Measurements from ENCODE around the gene KCTD21. TPM values are rescaled to one million over a fixed set of nuclear protein-coding genes. Genes with fewer than 3 reads are reported as not detected.
"Not testable (repeated sequence)": the region's sequence is repeated elsewhere in the genome, so short reads cannot be mapped to it uniquely, and the experiment has no call there.

KCTD21 gene
- total and polyA plus RNA-seq, 2 donors (not counting 1 experiment from before 2014, with no cell fraction given): 4.3 to 8.0 TPM

DNA sequence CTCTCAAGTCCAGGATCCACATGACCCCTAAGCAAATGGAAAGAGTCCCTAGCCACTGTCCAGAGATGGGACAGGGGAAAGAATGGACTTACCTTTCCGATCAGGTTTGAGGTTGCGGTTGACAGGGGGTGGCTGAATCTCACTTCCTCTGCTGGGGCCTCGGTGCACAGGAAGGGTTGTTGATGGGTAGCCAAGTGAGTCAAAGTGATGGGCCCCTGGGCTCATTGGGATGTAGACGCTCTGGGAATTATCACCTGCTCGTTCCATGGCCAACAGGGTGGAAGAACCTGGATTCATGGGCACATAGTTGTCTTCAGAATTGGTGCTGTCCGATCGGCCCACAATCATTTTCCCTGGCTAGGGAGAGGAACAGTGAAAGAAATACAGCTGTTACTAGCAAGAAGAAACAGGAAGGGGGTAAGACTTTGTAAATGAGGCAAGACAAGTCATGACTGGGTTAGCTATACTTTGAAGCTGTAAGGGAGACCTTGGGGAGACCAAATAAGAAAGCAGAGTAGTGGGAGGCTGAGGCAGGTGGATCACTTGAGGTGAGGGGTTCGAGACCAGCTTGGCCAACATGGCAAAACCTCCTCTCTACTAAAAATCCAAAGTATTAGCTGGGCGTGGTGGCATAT is 35.0 kb upstream of the KCTD21 start:
- Histone ChIP-seq H3K9ac (ENCODE audit: low read length) (peak overlapping the region; percentile 33), H3K4me3 (ENCODE audit: control extremely low read depth in 1 of 5, extremely low read depth in 1 of 5, insufficient read depth in 1 of 5, low read depth in 2 of 5, low read length in 4 of 5) (peak overlapping the region in 4 of 5 experiments; percentile 1 to 22 (median 9)), H3K9me3 (ENCODE audit: control extremely low read depth in 1 of 3, control insufficient read depth in 2 of 3, insufficient read depth in 1 of 3, low read length in 2 of 3) (no peaks in the 10 kb centered on the region), H3K4me1 (ENCODE audit: control insufficient read depth in 2 of 2, insufficient read depth in 2 of 2, low read length in 2 of 2) (peaks cover 42 to 47% of the 10 kb centered on the region in 2 donors), H4K20me1 (ENCODE audit: control insufficient read depth, insufficient read depth, low read length, poor library complexity, severe bottlenecking) (no peaks in the 10 kb centered on the region), H3K79me2 (ENCODE audit: control insufficient read depth, insufficient read depth, low read length) (no peaks in the 10 kb centered on the region), H3K27me3 (replicated peaks in 1 of 4; ENCODE audit: control extremely low read depth in 1 of 4, control insufficient read depth in 3 of 4, insufficient read depth in 4 of 4, low read length in 3 of 4) (no peaks in the 10 kb centered on the region), H2AFZ (ENCODE audit: insufficient read depth, low read depth, low read length, poor library complexity, severe bottlenecking) (no peak overlapping the region), H3K36me3 (replicated peaks in 1 of 2; ENCODE audit: control extremely low read depth in 1 of 2, control insufficient read depth in 1 of 2, extremely low read depth in 1 of 2, insufficient read depth in 2 of 2, low read length in 1 of 2) (peaks cover 3 to 39% of the 10 kb centered on the region in 2 experiments), H3K27ac (ENCODE audit: low read length in 2 of 2) (peak overlapping the region; percentile 24 to 35), H3K4me2 (replicated peaks; ENCODE audit: low read depth, low read length, poor library complexity, severe bottlenecking) (peak overlapping the region; percentile 67)
- H3K27me3 Mint-ChIP-seq: no peaks in the 10 kb centered on the region
- H3K9me3 Mint-ChIP-seq (ENCODE audit: insufficient read depth): no peaks in the 10 kb centered on the region
- 26% methylated on average over 8 of the region's 9 CpGs for WGBS (ENCODE audit: insufficient coverage)
- TF ChIP-seq EZH2 (IDR thresholded peaks at IDR 0.05; ENCODE audit: borderline replicate concordance, insufficient read depth, low read depth, low read length, poor library complexity, severe bottlenecking): no peak
- TF ChIP-seq, protein P1, sequence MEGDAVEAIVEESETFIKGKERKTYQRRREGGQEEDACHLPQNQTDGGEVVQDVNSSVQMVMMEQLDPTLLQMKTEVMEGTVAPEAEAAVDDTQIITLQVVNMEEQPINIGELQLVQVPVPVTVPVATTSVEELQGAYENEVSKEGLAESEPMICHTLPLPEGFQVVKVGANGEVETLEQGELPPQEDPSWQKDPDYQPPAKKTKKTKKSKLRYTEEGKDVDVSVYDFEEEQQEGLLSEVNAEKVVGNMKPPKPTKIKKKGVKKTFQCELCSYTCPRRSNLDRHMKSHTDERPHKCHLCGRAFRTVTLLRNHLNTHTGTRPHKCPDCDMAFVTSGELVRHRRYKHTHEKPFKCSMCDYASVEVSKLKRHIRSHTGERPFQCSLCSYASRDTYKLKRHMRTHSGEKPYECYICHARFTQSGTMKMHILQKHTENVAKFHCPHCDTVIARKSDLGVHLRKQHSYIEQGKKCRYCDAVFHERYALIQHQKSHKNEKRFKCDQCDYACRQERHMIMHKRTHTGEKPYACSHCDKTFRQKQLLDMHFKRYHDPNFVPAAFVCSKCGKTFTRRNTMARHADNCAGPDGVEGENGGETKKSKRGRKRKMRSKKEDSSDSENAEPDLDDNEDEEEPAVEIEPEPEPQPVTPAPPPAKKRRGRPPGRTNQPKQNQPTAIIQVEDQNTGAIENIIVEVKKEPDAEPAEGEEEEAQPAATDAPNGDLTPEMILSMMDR (IDR thresholded peaks at IDR 0.05): no peak
- ChIA-PET POLR2A (no interaction called here), CTCF (interaction anchor here (0.5 to 1.3 kb wide), 4 partner anchors 9 to 341 kb away, joined by 3 read pairs; no protein-coding TSS in a partner anchor)
- peaks cover 52% of the 10 kb centered on the region for H3K4me1 Mint-ChIP-seq
- peak; percentile 73 for DNase-seq
- peak overlapping the region; percentile 80 for H3K4me3 Mint-ChIP-seq
- peak; percentile 65 for ATAC-seq (ENCODE audit: low read depth)
- intact Hi-C loops (cut with micrococcal nuclease): no loop called here
- peak overlapping the region; percentile 75 for H3K27ac Mint-ChIP-seq

DNA sequence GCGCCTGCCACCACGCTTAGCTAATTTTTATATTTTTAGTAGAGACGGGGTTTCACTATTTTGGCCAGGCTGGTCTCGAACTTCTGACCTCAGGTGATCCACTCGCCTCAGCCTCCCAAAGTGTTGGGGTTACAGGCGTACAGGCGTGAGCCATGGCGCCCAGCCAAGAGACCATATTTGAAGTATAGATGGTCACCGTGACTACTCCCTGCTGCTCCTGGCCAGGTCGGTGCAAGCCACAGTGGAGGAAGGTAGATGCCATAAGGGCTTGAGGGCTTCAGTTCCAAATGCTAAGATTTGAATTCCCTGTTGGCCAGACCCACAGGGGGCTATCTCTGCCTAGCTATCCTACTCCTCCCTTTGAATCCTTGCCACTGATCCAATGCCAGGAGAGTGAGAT is 34.3 kb upstream of the KCTD21 start:
- WGBS (ENCODE audit: insufficient coverage): 70% methylated on average over 4 of the region's 10 CpGs
- CTCF ChIA-PET: interaction anchor here (1.2 to 1.3 kb wide), 2 partner anchors 207 to 342 kb away, joined by 3 read pairs; no protein-coding TSS in a partner anchor
- peaks cover 3 to 42% of the 10 kb centered on the region in 2 experiments for H3K36me3 ChIP-seq (replicated peaks in 1 of 2; ENCODE audit: control extremely low read depth in 1 of 2, control insufficient read depth in 1 of 2, extremely low read depth in 1 of 2, insufficient read depth in 2 of 2, low read length in 1 of 2)
- H3K27me3 Mint-ChIP-seq; H3K79me2 ChIP-seq (ENCODE audit: control insufficient read depth, insufficient read depth, low read length); H3K9me3 ChIP-seq (ENCODE audit: control extremely low read depth in 1 of 3, control insufficient read depth in 2 of 3, insufficient read depth in 1 of 3, low read length in 2 of 3); H2AFZ ChIP-seq (ENCODE audit: insufficient read depth, low read depth, low read length, poor library complexity, severe bottlenecking); H3K27ac ChIP-seq (ENCODE audit: low read length in 2 of 2); POLR2A ChIA-PET; H3K4me3 ChIP-seq (ENCODE audit: control extremely low read depth in 1 of 5, extremely low read depth in 1 of 5, insufficient read depth in 1 of 5, low read depth in 2 of 5, low read length in 4 of 5); H3K9me3 Mint-ChIP-seq (ENCODE audit: insufficient read depth); H3K27me3 ChIP-seq (replicated peaks in 1 of 4; ENCODE audit: control extremely low read depth in 1 of 4, control insufficient read depth in 3 of 4, insufficient read depth in 4 of 4, low read length in 3 of 4); DNase-seq; intact Hi-C loops (cut with micrococcal nuclease); H3K27ac Mint-ChIP-seq; H4K20me1 ChIP-seq (ENCODE audit: control insufficient read depth, insufficient read depth, low read length, poor library complexity, severe bottlenecking); ATAC-seq (ENCODE audit: low read depth): not testable (repeated sequence)
- H3K4me2 ChIP-seq (replicated peaks; ENCODE audit: low read depth, low read length, poor library complexity, severe bottlenecking): peak overlapping the region; percentile 67
- Mint-ChIP-seq H3K4me3 (peak overlapping the region; percentile 80), H3K4me1 (peaks cover 45% of the 10 kb centered on the region)
- H3K4me1 ChIP-seq (ENCODE audit: control insufficient read depth in 2 of 2, insufficient read depth in 2 of 2, low read length in 2 of 2): peaks cover 35 to 40% of the 10 kb centered on the region in 2 donors
- peak overlapping the region; percentile 33 for H3K9ac ChIP-seq (ENCODE audit: low read length)
